ENCODE data around the gene TEX44.

Gene TEX44

GRCh38 chr2:231615058-231615671, 22.5 kb downstream of the TEX44 start:
- no peak overlapping the region for H3K4me3 ChIP-seq (ENCODE audit: low read depth, low read length)
- no peak for TF ChIP-seq CTCF (IDR thresholded peaks at IDR 0.05; ENCODE audit: control insufficient read depth, extremely low read depth, insufficient read depth)

GRCh38 chr2:231616296-231616695, 23.6 kb downstream of the TEX44 start:
- no peak for DNase-seq (ENCODE audit: low read depth)
- TF ChIP-seq CTCF (IDR thresholded peaks at IDR 0.05; ENCODE audit: control insufficient read depth, extremely low read depth, insufficient read depth): no peak
- H3K4me3 ChIP-seq (ENCODE audit: low read depth, low read length): no peak overlapping the region

More at GRCh38 chr2:231615058-231615671, 22.5 kb downstream of the TEX44 start:
- no peak for DNase-seq (ENCODE audit: low read depth)

- no peak for DNase-seq (ENCODE audit: low read depth)
- no peak overlapping the region for H3K4me3 ChIP-seq (ENCODE audit: low read depth, low read length)
These were observed 24.6 kb downstream of the TEX44 start for GRCh38 chr2:231617059-231617926.

GRCh38 chr2:231621051-231621879, 28.6 kb downstream of the TEX44 start:
- no peak overlapping the region for H3K4me3 ChIP-seq (ENCODE audit: low read depth, low read length)
- no peak for TF ChIP-seq CTCF (IDR thresholded peaks at IDR 0.05; ENCODE audit: control insufficient read depth, extremely low read depth, insufficient read depth)
- DNase-seq (ENCODE audit: low read depth): no peak

More at GRCh38 chr2:231617059-231617926, 24.6 kb downstream of the TEX44 start:
- no peak for TF ChIP-seq CTCF (IDR thresholded peaks at IDR 0.05; ENCODE audit: control insufficient read depth, extremely low read depth, insufficient read depth)

- TF ChIP-seq CTCF (IDR thresholded peaks at IDR 0.05; ENCODE audit: control insufficient read depth, extremely low read depth, insufficient read depth): no peak
- no peak for DNase-seq (ENCODE audit: low read depth)
- no peak overlapping the region for H3K4me3 ChIP-seq (ENCODE audit: low read depth, low read length)
These were observed 30.3 kb downstream of the TEX44 start for GRCh38 chr2:231622963-231623362.

- DNase-seq (ENCODE audit: low read depth): no peak
- H3K4me3 ChIP-seq (ENCODE audit: low read depth, low read length): no peak overlapping the region
- no peak for TF ChIP-seq CTCF (IDR thresholded peaks at IDR 0.05; ENCODE audit: control insufficient read depth, extremely low read depth, insufficient read depth)
These were observed 33.8 kb downstream of the TEX44 start for GRCh38 chr2:231626449-231626848.

Measured in LNCaP clone FGC (cell line).